ENCODE results near the gene APPL2. TPM values are rescaled to one million over a fixed set of nuclear protein-coding genes. Genes with fewer than 3 reads are reported as not detected.

The APPL2 gene
- total RNA-seq, 1 experiment from 2014 or later: 26.7 TPM

- H3K36me3 ChIP-seq (ENCODE audit: insufficient read depth, low read length, poor library complexity, severe bottlenecking): peaks cover 12% of the 10 kb centered on the region
- POLR2A ChIA-PET (ENCODE audit: low non-redundant PET): no interaction called here
Observed at GRCh38 chr12:105194947-105195346, 41.0 kb downstream of the APPL2 start.

GRCh38 chr12:105192624-105193225 is 43.2 kb downstream of the APPL2 start:
- POLR2A ChIA-PET (ENCODE audit: low non-redundant PET): no interaction called here

More at GRCh38 chr12:105194947-105195346, 41.0 kb downstream of the APPL2 start:
- no peak overlapping the region for H3K4me3 ChIP-seq (ENCODE audit: low read depth, low read length, poor library complexity, severe bottlenecking)
- no peaks in the 10 kb centered on the region for H3K4me1 ChIP-seq (ENCODE audit: insufficient read depth, low read length, poor library complexity, severe bottlenecking)
- DNase-seq (ENCODE audit: low spot score): no peak
- CTCF ChIA-PET: no interaction called here
- no peaks in the 10 kb centered on the region for H3K27me3 ChIP-seq (replicated peaks; ENCODE audit: insufficient read depth, low read depth, low read length, poor library complexity)
- no peak for TF ChIP-seq EZH2 (IDR thresholded peaks at IDR 0.05; ENCODE audit: borderline replicate concordance, low read depth, low read length, poor library complexity, severe bottlenecking)
- no peak for TF ChIP-seq CTCF (conservative IDR thresholded peaks at IDR 0.05; ENCODE audit: low read depth, low read length)
- no TSS peak for BruUV-seq (replicated peaks)
- no peak overlapping the region for H3K27ac ChIP-seq (ENCODE audit: low read depth, low read length, poor library complexity, severe bottlenecking)
- intact Hi-C loops (cut with micrococcal nuclease; ENCODE audit: unreplicated experiment): no loop called here
- no peaks in the 10 kb centered on the region for H3K9me3 ChIP-seq (ENCODE audit: low read depth, low read length, poor library complexity, severe bottlenecking)

GRCh38 chr12:105190530-105190929 is 45.4 kb downstream of the APPL2 start:
- peaks cover 22% of the 10 kb centered on the region for H3K36me3 ChIP-seq (ENCODE audit: insufficient read depth, low read length, poor library complexity, severe bottlenecking)

More at GRCh38 chr12:105192624-105193225, 43.2 kb downstream of the APPL2 start:
- Histone ChIP-seq H3K36me3 (ENCODE audit: insufficient read depth, low read length, poor library complexity, severe bottlenecking) (peaks cover 12% of the 10 kb centered on the region), H3K4me3 (ENCODE audit: low read depth, low read length, poor library complexity, severe bottlenecking) (no peak overlapping the region), H3K27ac (ENCODE audit: low read depth, low read length, poor library complexity, severe bottlenecking) (no peak overlapping the region), H3K4me1 (ENCODE audit: insufficient read depth, low read length, poor library complexity, severe bottlenecking) (no peaks in the 10 kb centered on the region), H3K9me3 (ENCODE audit: low read depth, low read length, poor library complexity, severe bottlenecking) (no peaks in the 10 kb centered on the region), H3K27me3 (replicated peaks; ENCODE audit: insufficient read depth, low read depth, low read length, poor library complexity) (no peaks in the 10 kb centered on the region)
- CTCF ChIA-PET: no interaction called here
- no TSS peak for BruUV-seq (replicated peaks)
- no peak for TF ChIP-seq CTCF (conservative IDR thresholded peaks at IDR 0.05; ENCODE audit: low read depth, low read length)
- no peak for TF ChIP-seq EZH2 (IDR thresholded peaks at IDR 0.05; ENCODE audit: borderline replicate concordance, low read depth, low read length, poor library complexity, severe bottlenecking)
- no peak for DNase-seq (ENCODE audit: low spot score)
- intact Hi-C loops (cut with micrococcal nuclease; ENCODE audit: unreplicated experiment): no loop called here

More at GRCh38 chr12:105190530-105190929, 45.4 kb downstream of the APPL2 start:
- CTCF ChIA-PET: no interaction called here
- H3K4me1 ChIP-seq (ENCODE audit: insufficient read depth, low read length, poor library complexity, severe bottlenecking): no peaks in the 10 kb centered on the region
- no TSS peak for BruUV-seq (replicated peaks)
- DNase-seq (ENCODE audit: low spot score): no peak
- H3K27ac ChIP-seq (ENCODE audit: low read depth, low read length, poor library complexity, severe bottlenecking): no peak overlapping the region
- intact Hi-C loops (cut with micrococcal nuclease; ENCODE audit: unreplicated experiment): no loop called here
- no peaks in the 10 kb centered on the region for H3K9me3 ChIP-seq (ENCODE audit: low read depth, low read length, poor library complexity, severe bottlenecking)
- H3K27me3 ChIP-seq (replicated peaks; ENCODE audit: insufficient read depth, low read depth, low read length, poor library complexity): no peaks in the 10 kb centered on the region
- no peak for TF ChIP-seq EZH2 (IDR thresholded peaks at IDR 0.05; ENCODE audit: borderline replicate concordance, low read depth, low read length, poor library complexity, severe bottlenecking)
- TF ChIP-seq CTCF (conservative IDR thresholded peaks at IDR 0.05; ENCODE audit: low read depth, low read length): no peak
- POLR2A ChIA-PET (ENCODE audit: low non-redundant PET): no interaction called here
- no peak overlapping the region for H3K4me3 ChIP-seq (ENCODE audit: low read depth, low read length, poor library complexity, severe bottlenecking)

Data from A673 (cell line).